HG02943 (cell line): ENCODE data around the gene LAMA4.

ENCODE experiments used
- ATAC-seq: cut with Tn5 transposase; IDR thresholded peaks from one replicate; pipeline ENCODE4 v1.9.1; 2021; ENCODE audit warnings: mild to moderate bottlenecking, low read depth, moderate library complexity; ENCODE audit not compliant: unreplicated experiment

LAMA4 gene

GRCh38 chr6:112156668-112157067, 97.7 kb downstream of the LAMA4 start:
- no peak for ATAC-seq

DNA sequence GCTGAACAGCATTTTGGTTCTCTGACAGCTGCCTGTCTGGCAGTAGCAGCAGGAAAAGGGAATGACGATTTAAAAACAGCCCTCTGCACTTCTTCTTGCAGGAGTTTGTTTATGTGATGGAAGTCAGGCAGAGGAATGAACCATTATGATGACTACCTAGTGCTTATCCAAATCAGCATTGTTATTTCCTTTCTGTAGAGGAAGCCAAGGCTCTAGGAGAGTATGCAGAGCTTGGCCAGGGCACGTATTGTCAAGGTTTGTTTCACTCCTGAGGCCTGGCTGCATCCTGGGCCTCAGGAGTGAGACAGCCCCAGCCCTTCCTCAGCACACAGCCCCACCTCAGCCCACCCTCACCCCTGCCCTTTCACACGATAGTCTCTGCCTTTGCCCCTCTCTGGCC, 98.5 kb downstream of the LAMA4 start:
- no peak for ATAC-seq

- no peak for ATAC-seq
These were observed 99.7 kb downstream of the LAMA4 start for GRCh38 chr6:112154711-112155110.

- ATAC-seq = no peak
These were observed 100.3 kb downstream of the LAMA4 start for GRCh38 chr6:112153926-112154607.

GRCh38 chr6:112150363-112150762, 104.0 kb downstream of the LAMA4 start:
- ATAC-seq = no peak

- ATAC-seq = no peak
These were observed 104.6 kb downstream of the LAMA4 start for GRCh38 chr6:112149719-112150263.

DNA sequence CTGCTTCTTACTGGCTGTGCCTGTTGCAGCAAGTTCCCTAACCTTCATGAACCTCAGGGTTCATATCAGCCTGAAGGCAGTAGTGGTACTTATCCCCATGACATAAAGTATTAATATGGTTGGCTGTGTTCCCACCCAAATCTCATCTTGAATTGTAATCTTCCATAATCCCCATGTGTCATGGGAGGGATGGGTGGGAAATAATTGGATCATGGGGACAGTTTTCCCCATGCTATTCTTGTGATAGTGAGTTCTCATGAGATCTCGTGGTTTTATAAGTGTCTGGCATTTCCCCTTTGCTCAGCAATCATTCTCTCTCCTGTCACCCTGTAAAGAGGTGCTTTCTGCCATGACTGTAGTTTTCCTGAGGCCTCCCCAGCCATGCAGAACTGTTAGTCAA, 105.1 kb downstream of the LAMA4 start:
- no peak for ATAC-seq

DNA sequence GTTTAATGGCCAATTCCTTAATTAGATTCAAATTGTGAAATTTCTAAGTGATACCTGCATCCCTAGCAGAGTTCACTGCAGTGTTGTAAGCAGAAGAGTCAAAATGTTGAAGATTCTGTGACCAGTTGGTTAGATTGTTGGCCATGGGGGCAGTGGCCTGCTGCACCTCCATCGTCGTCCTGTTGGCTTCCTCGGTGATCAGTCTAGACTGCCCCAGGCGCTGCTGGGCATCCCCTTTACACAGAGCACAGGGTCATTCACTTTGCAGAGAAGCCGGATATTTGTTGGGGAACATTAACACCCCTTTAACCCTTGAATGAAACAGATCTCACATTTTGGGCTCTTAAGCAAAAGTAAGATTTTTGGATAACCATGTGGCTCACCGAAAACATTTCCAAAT, 106.3 kb downstream of the LAMA4 start:
- no peak for ATAC-seq

DNA sequence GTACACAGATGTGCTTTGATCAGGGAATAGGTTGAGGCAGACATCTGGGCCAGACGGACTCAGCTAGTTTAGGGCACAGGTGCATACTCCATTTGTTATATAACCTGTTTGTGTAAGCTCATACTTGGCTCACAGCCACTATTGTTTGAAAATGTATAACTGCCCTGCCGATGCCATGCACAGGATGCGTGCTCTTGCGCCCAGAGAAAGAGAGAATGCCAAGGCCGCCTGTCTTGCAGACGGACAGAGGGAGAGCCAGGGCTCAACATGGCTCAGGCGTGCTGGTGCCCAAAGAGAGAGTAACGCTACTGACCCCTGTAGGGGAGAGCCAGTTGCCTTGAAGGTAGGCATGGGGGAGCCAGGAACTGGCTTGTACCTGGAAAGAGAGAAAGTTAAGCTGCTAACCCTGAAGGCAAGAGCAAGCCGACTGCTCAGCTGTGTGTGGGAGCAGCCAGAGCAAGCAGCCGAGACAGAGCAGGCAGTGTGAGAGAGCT, 109.2 kb downstream of the LAMA4 start:
- no peak for ATAC-seq

GRCh38 chr6:112144145-112144926, 110.0 kb downstream of the LAMA4 start:
- ATAC-seq = no peak

GRCh38 chr6:112141707-112142106, 112.7 kb downstream of the LAMA4 start:
- ATAC-seq = no peak

- no peak for ATAC-seq
These were observed 115.3 kb downstream of the LAMA4 start for GRCh38 chr6:112139052-112139451.

- ATAC-seq = no peak
These were observed 123.5 kb downstream of the LAMA4 start for GRCh38 chr6:112130878-112131277.

- no peak for ATAC-seq
These were observed 126.2 kb downstream of the LAMA4 start for GRCh38 chr6:112128208-112128607.

DNA sequence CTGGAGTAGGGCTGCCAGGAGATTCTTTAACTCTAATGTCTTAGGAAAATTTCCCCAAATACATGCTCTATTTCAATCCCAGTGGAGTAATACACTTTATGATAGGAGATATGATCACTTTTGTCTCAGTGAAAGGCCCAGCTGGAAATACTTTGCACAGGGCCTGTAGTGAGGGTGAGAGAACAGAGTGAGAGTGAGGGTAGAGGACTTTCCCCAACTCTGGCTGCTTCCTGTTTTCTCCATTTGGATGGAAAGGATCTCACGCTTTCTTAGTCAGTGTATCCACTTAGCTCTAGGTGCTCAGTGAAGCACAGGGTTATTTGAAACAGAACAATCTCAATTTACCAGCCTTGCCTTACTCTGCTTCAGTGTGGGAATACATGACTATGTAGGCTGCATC, 130.4 kb downstream of the LAMA4 start:
- no peak for ATAC-seq

DNA sequence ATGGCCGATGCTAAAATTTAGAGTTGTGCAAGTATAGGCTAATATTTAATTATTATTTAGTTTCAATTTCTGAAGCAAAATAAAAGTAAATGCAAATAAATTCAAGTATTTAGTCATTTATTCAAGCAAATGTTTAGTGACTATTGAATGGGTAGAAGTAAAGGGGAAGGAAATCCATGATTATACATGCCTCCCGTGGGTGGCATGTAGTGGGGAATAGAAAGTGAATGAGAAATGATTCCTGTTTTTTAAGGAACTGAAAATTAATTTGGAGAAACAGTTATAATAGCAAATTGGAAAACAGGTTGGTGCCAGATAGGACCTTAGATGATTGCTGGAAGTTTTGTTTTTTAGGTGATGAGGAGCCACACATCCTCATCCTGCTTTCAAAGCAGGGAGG, 131.6 kb downstream of the LAMA4 start:
- no peak for ATAC-seq

GRCh38 chr6:112118034-112118433, 136.3 kb downstream of the LAMA4 start:
- no peak for ATAC-seq

DNA sequence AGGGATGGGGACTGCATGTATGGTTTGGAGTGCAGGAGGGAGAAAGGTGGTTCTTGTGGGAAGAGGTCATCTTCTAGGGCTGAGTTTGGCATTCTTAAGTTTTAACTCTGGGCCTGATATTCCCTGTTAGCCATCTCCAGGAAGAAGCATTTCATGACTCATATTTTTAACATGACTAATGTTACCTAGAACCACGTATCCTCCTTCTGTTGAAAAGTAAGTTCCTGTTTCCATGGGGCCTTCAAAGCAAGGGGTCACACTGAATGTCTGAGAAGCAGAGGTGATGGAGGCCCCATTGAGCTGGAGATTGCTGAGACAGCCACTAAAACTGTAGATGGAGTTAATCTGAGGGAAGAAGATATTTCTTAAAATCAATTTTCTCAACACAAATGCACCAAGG, 136.8 kb downstream of the LAMA4 start:
- no peak for ATAC-seq

DNA sequence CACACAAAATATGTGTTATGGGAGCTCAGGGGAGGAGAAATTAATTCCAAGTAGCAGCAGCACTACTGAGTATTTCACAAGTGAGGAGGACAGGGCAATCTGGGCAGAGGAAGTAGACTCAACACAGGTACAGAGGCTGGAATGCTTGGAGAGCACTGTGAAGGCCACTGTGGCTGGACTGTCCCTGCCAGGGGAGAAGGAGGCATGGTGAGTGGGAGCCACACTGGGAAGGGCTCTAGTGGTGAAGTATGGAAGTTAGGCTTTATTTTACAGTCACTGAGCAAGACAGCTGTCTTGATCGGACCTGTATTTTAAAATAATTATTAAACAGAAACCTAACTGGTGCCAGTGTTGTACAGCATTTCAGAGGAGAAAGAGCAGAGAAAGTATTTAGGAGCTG, 138.1 kb downstream of the LAMA4 start:
- ATAC-seq = no peak

GRCh38 chr6:112114577-112115223, 139.7 kb downstream of the LAMA4 start:
- ATAC-seq = no peak

DNA sequence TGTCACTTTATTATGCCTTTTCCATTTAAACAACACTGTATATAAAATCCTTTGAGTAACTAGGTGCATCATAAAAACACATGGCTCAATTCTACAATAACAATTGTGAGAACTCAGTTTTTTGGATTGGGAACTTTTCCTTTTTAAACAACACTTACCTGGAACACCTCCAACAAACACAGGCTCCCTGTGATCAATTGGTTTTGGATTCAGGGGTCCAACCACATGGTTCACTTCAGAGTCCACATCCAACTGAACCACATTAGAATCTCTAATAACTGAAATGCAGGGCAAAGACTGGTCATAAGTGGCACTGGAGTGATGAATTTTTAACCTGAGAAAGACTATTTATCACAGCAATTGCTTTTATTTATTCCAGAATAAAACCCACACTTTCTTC, 140.4 kb downstream of the LAMA4 start:
- no peak for ATAC-seq
